GM19463 (cell line): Measurements from ENCODE around the gene IRX2.

Source experiments
- ATAC-seq: cut with Tn5 transposase; IDR thresholded peaks from one replicate; pipeline ENCODE4 v1.9.1; 2021; ENCODE audit warnings: mild to moderate bottlenecking, moderate library complexity; ENCODE audit not compliant: unreplicated experiment

Gene IRX2

DNA sequence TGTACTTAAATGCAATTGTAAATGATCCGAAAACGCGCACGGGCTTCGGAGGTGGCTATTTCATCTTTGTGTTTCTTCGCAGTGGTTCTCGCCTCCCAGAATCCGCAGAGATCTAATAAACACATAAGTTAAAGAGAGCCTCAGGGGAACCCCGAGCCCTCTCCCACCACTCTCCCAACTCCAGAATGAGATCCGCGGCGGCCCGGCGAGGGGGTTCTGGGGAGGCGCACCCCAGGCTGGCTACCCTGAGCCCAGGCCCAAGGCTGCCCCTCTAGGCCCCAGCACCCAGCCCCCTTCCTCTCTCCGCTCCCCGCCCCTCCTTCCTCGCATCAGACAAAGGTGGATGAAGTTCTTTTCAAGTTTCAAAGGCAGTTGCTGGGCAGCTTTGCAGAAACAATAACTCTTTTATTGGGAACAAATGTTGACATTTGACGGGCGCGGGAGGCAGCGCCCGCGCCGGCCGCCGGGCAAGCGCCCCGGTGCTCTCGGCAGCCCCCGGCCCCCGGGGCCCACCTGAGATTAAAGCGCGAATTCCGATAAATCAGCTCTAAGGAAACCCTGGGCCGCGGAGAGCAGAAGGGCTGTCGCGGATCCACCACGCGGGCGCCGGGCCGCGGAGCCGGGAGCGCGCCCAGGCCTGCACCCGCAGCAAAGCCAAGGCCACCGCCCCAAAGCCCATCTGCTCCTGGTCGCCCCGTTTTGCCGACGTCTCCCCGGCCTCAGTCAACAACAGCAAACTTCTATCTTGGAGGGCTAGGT is 8.4 kb downstream of the IRX2 start:
- no peak for ATAC-seq

- no peak for ATAC-seq
Observed at GRCh38 chr5:2741956-2742355, 9.5 kb downstream of the IRX2 start.

GRCh38 chr5:2740876-2741555 is 10.5 kb downstream of the IRX2 start:
- ATAC-seq: no peak

DNA sequence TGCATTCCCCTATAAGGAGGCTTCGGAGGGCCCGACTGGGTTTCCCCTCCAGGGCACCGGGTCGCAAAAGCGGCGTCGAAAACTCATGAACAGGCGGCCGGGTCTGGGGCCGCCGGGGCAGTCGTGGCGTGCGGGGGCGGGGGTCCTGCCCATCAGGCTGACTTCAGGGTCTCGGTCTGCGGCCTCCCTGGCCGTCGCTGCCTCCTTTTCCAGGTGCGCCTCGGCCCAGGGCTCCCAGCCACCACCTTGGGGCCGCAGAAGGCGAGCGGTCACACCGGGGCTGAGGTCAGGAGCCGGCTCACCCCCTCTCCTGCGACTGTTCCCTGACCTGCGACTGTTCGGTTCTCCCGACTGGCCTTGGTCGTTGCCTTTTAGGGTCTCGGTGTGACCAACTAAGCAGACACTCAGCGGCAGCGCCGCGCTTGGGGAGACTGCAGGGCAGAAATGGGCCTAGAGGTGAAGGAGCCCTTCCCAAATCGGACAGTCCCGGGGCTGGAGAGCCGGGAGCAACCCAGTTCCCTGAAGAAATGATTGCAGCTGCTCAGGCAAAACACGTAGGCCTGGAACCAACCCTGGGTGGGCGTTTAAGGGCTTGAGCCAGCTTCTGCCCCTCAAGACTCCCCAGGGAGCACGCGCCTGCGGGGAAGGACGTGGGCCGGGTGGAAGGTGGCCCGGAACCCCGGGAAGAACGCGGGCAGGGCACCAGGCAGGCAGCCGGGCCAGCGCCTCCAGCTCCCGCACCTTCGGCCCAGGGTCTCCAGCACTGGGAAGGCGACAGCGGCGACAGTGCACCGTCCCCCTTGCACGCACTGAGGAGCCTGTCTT is 11.2 kb downstream of the IRX2 start:
- ATAC-seq: no peak

GRCh38 chr5:2739360-2740050 is 12.0 kb downstream of the IRX2 start:
- ATAC-seq: no peak

DNA sequence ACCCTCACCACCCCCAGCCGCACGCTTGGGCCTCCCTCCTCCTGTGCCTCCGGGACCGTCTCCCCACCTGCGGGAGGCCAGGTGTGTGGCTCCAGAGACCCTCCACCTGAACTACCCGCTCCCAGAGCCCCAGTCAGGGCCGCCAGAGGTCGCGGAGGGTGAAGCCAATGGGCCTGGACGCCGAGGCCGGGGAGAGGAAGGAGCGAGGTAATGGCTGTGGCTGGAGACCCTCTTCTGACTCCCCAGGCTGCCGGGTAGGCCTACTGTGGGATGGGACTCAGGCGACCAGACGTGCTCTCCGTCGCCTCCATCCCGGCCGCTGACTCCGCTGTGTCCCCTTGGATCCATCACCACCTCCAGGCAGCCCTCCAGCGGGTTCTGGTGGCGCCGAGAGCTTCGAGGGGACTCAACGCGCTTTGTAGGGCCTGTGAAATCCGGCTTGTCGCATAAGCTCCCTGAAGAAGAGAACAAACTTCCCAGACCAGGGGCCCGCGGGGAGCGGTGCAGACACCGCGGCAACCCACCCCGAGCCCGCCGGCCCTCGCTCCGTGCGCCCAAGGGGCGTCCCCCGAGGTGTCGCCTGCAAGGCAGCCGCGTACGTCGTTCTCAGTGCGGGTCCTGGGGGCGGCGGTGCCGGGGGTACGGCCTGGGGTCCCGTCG is 12.6 kb downstream of the IRX2 start:
- ATAC-seq: no peak

DNA sequence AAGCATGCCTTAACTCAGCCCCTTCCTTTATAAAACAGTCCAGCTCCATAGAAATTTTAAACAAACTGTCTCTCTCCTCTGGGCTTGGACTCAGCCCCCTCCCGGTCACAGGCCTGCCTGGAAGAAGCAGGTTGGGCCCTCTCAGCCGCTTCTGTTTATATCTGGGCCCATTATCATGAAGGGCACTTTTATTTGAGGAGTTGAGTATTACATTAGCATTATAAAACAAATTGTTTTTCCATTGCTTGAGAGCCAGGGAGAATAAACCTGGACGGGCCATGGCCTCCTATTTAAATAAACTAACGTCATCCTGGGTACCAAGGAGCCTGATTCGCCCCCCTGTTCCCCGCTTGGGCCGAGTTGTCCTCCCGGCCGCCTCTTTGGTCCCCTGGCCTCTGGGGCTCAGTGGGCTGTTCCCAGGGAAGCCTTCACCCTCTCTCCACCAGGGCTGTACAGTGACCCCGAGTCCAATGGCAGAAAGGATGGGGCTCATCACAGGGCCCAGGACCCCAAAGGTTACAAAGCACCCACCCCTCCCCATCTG is 13.2 kb downstream of the IRX2 start:
- no peak for ATAC-seq

- ATAC-seq: no peak
Observed at GRCh38 chr5:2737273-2738155, 14.0 kb downstream of the IRX2 start.

- ATAC-seq: no peak
Observed at GRCh38 chr5:2736872-2737271, 14.6 kb downstream of the IRX2 start.

DNA sequence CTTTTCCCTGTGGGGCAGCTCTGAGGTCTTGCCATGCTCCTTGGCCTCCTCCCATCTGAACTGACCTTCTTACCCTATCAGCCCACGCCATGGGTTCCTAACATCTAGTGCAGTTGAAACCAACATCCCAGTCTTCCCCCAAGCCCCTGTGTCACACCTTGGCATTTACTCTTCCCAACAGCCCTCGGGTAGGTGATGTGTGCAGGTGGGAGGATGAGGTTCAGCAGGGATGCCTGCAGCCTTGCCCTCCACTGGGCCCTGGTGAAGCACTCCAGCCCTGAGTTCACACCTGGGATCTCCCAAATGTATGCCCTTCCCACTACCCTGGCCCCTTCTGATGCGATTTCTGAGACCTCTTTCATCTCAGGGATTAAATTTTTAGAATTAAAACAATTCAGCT is 15.5 kb downstream of the IRX2 start:
- no peak for ATAC-seq

DNA sequence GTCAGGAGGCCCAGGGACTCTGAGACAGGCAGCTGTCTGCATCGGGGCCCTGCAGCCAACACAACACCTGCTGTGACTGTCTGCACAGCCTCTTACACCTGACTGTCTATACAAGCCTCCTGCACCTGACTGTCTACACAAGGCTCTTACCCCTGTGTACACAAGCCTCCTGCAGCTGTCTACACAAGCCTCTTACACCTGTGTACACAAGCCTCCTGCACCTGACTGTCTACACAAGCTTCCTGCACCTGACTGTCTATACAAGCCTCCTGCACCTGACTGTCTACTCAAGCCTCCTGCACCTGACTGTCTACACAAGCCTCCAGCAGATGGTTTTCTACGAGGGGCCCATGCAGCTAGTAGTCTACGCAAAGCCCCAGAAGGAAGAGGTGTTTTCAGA is 18.6 kb downstream of the IRX2 start:
- ATAC-seq: no peak

DNA sequence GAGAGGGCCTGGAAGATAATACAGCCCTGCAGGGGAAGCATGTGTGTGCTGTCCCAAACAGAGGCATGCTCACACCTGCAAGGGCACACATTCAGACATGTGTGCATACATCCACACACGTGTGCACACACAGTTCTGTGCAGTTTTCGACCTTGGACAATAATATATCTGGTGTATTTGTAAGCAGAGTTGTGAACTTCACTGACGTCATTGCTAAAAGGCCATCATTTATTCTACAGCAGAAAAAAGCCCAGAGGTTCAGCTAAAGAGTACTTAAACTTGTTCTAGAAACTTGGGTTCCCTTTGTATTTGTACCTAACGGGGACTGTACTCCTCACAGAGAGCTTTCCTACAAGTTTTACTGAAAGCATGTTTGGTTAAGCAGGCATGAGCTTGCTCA is 19.5 kb downstream of the IRX2 start:
- no peak for ATAC-seq

GRCh38 chr5:2729189-2729588 is 22.3 kb downstream of the IRX2 start:
- no peak for ATAC-seq

DNA sequence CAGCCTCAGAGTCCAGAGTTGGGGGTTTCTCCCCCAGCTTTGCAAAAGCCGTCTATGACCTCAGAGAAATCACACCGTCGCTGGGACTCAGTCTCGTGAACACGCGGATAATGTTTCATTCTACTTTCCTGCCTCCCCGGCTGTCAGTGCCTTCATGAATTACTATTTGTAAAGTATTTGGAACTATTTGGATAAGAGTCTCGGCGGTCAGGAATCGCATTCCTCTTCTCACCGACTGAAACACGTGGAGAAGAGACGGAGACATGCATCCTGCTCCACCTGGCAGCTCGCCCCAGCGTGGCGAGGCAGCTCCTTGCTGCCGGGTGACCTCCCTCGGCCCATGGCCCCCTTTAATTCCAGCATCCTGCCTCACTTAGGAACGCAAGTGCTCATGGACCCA is 23.9 kb downstream of the IRX2 start:
- no peak for ATAC-seq

- no peak for ATAC-seq
Observed at GRCh38 chr5:2725980-2726765, 25.3 kb downstream of the IRX2 start.

- ATAC-seq: no peak
Observed at GRCh38 chr5:2724831-2725230, 26.6 kb downstream of the IRX2 start.

GRCh38 chr5:2724031-2724581 is 27.4 kb downstream of the IRX2 start:
- no peak for ATAC-seq

GRCh38 chr5:2722901-2723300 is 28.6 kb downstream of the IRX2 start:
- ATAC-seq: no peak
